Endothelial cell of umbilical vein (primary cell): ENCODE measurements around the gene RIBC2.
"Not testable (repeated sequence)": the region's sequence is repeated elsewhere in the genome, so short reads cannot be mapped to it uniquely, and the experiment has no call there.

Source experiments
- POLR2A ChIP-seq: IDR thresholded peaks from 2 replicates; pipeline ENCODE4 v1.6.1; 2012; ENCODE audit warnings: low read depth, mild to moderate bottlenecking, control low read depth, low read length
- TF ChIP-seq, protein P1 (sequence below), 2 donors: IDR thresholded peaks; 1 replicate in 1 of 2; 2 replicates in 1 of 2; pipeline ENCODE4 v1.5.1; 2011; ENCODE audit warnings: low read length in 2 of 2, mild to moderate bottlenecking in 2 of 2, moderate library complexity in 2 of 2, control low read depth in 1 of 2, inconsistent platforms in 1 of 2, low read depth in 1 of 2; ENCODE audit not compliant: insufficient read depth in 1 of 2; ENCODE audit errors: extremely low read depth in 1 of 2

DNA sequence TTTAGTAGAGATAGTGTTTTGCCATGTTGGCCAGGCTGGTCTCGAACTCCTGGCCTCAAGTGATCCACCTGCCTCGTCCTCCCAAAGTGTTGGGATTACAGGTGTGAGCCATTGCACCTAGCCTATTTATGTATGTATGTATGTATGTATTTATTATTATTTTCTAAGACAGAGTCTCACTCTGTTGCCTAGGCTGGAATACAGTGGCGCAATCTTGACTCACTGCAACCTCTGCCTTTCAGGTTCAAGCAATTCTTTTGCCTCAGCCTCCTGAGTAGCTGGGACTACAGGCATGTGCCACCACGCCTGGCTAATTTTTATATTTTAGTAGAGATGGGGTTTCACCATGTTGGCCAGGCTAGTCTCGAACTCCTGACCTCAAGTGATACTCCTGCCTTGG is 35.9 kb downstream of the RIBC2 start:
- TF ChIP-seq POLR2A, result not testable (repeated sequence)
- TF ChIP-seq, protein P1, sequence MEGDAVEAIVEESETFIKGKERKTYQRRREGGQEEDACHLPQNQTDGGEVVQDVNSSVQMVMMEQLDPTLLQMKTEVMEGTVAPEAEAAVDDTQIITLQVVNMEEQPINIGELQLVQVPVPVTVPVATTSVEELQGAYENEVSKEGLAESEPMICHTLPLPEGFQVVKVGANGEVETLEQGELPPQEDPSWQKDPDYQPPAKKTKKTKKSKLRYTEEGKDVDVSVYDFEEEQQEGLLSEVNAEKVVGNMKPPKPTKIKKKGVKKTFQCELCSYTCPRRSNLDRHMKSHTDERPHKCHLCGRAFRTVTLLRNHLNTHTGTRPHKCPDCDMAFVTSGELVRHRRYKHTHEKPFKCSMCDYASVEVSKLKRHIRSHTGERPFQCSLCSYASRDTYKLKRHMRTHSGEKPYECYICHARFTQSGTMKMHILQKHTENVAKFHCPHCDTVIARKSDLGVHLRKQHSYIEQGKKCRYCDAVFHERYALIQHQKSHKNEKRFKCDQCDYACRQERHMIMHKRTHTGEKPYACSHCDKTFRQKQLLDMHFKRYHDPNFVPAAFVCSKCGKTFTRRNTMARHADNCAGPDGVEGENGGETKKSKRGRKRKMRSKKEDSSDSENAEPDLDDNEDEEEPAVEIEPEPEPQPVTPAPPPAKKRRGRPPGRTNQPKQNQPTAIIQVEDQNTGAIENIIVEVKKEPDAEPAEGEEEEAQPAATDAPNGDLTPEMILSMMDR (IDR thresholded peaks at IDR 0.05; ENCODE audit: extremely low read depth in 1 of 2, insufficient read depth in 1 of 2, low read depth in 1 of 2, low read length in 2 of 2), result not testable (repeated sequence)
